WTC11 (cell line): ENCODE results near the gene SEH1L.

Experiments used
- CREB1 ChIP-seq: sonication (generic); formaldehyde crosslinking; IDR thresholded peaks from 2 replicates; pipeline ENCODE4 v1.8.0; 2023; ENCODE audit warnings: mild to moderate bottlenecking, missing genetic modification reagents
- HMGA2 ChIP-seq: fragments of 250-450 bp; sonication (Bioruptor Pico); IDR thresholded peaks from 2 replicates; pipeline ENCODE4 v1.4.0; 2021; ENCODE audit warnings: mild to moderate bottlenecking, moderate library complexity
- JAZF1 ChIP-seq: fragments of 250-450 bp; sonication (Bioruptor Pico); IDR thresholded peaks from 2 replicates; pipeline ENCODE4 v1.9.0; 2021; ENCODE audit warnings: moderate library complexity, mild to moderate bottlenecking, inconsistent platforms
- KAT7 ChIP-seq: sonication (generic); formaldehyde crosslinking; IDR thresholded peaks from 2 replicates; pipeline ENCODE4 v1.8.1; 2023; ENCODE audit warnings: missing genetic modification reagents, mild to moderate bottlenecking, borderline replicate concordance
- NR2C2 ChIP-seq: sonication (generic); formaldehyde crosslinking; IDR thresholded peaks from 2 replicates; pipeline ENCODE4 v1.8.0; 2022; ENCODE audit warnings: mild to moderate bottlenecking, missing genetic modification reagents
- TEAD4 ChIP-seq: sonication (generic); formaldehyde crosslinking; IDR thresholded peaks from 2 replicates; pipeline ENCODE4 v1.8.0; 2022; ENCODE audit warnings: mild to moderate bottlenecking, missing genetic modification reagents
- TF ChIP-seq, protein P1 (sequence below): fragments of 200-600 bp; IDR thresholded peaks from 2 replicates; pipeline ENCODE4 v1.8.0; 2022; ENCODE audit warnings: antibody characterized with exemption
- TF ChIP-seq, protein P2 (sequence below): sonication (generic); formaldehyde crosslinking; IDR thresholded peaks from 2 replicates; pipeline ENCODE4 v1.8.1; 2023; ENCODE audit warnings: mild to moderate bottlenecking, moderate library complexity, missing genetic modification reagents
- TF ChIP-seq, protein P3 (sequence below): sonication (generic); formaldehyde crosslinking; IDR thresholded peaks from 2 replicates; pipeline ENCODE4 v1.8.0; 2022; ENCODE audit warnings: mild to moderate bottlenecking, missing genetic modification reagents

DNA sequence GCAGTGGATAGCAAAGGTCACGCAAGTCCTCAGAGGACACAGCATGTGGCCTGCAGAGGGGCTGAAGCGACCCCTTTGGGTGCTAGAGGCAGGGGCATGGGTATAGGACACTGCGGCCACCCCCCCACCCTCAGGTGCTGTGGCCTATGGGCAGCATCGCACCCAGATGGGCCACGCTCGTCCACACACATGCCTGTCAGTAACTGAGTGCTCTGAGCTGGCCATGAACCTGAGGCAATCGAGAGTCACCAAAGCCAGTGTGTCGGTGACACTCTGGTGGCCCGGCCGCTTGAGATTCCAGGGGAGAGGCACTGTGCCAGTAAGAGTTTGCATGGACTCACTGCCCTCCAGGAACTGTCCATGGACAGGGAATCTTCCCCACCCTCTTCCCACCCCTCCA is 41.0 kb upstream of the SEH1L start:
- no peak for TF ChIP-seq NR2C2
- TF ChIP-seq JAZF1 (CRISPR knock-in tag), result no peak
- TF ChIP-seq, protein P1, sequence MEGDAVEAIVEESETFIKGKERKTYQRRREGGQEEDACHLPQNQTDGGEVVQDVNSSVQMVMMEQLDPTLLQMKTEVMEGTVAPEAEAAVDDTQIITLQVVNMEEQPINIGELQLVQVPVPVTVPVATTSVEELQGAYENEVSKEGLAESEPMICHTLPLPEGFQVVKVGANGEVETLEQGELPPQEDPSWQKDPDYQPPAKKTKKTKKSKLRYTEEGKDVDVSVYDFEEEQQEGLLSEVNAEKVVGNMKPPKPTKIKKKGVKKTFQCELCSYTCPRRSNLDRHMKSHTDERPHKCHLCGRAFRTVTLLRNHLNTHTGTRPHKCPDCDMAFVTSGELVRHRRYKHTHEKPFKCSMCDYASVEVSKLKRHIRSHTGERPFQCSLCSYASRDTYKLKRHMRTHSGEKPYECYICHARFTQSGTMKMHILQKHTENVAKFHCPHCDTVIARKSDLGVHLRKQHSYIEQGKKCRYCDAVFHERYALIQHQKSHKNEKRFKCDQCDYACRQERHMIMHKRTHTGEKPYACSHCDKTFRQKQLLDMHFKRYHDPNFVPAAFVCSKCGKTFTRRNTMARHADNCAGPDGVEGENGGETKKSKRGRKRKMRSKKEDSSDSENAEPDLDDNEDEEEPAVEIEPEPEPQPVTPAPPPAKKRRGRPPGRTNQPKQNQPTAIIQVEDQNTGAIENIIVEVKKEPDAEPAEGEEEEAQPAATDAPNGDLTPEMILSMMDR, result no peak
- no peak for TF ChIP-seq TEAD4 (CRISPR knock-in tag)
- no peak for TF ChIP-seq HMGA2 (CRISPR knock-in tag)
- no peak for TF ChIP-seq CREB1 (CRISPR knock-in tag)
- TF ChIP-seq KAT7, result no peak
- TF ChIP-seq, protein P2, sequence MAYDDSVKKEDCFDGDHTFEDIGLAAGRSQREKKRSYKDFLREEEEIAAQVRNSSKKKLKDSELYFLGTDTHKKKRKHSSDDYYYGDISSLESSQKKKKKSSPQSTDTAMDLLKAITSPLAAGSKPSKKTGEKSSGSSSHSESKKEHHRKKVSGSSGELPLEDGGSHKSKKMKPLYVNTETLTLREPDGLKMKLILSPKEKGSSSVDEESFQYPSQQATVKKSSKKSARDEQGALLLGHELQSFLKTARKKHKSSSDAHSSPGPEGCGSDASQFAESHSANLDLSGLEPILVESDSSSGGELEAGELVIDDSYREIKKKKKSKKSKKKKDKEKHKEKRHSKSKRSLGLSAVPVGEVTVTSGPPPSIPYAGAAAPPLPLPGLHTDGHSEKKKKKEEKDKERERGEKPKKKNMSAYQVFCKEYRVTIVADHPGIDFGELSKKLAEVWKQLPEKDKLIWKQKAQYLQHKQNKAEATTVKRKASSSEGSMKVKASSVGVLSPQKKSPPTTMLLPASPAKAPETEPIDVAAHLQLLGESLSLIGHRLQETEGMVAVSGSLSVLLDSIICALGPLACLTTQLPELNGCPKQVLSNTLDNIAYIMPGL, result no peak
- TF ChIP-seq, protein P3, sequence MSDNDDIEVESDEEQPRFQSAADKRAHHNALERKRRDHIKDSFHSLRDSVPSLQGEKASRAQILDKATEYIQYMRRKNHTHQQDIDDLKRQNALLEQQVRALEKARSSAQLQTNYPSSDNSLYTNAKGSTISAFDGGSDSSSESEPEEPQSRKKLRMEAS (CRISPR knock-in tag), result no peak
